Naive B cell (primary cell): ENCODE measurements around the gene BTBD18. TPM values are rescaled to one million over a fixed set of nuclear protein-coding genes. Genes with fewer than 3 reads are reported as not detected.

Experiments used
- ATAC-seq, 2 donors: fragments of 150-1000 bp; cut with Tn5 transposase; 2 replicates each; pipeline ENCODE4 v1.10.0; 2021; ENCODE audit warnings: low read depth in 2 of 2, mild to moderate bottlenecking in 2 of 2, moderate library complexity in 2 of 2
- DNase-seq: peaks from one replicate; pipeline ENCODE4 v3.0.0; 2022
- H3K27ac Mint-ChIP-seq, 6 donors: one replicate each; pipeline ENCODE4 v1.8.0; 2020 to 2022; ENCODE audit warnings: mild to moderate bottlenecking in 6 of 6, mixed read lengths in 6 of 6, moderate library complexity in 5 of 6, inconsistent platforms in 2 of 6
- H3K27me3 Mint-ChIP-seq, 3 donors: one replicate each; pipeline ENCODE4 v1.8.0; 2021 to 2022; ENCODE audit warnings: mixed read lengths in 3 of 3, mild to moderate bottlenecking in 1 of 3
- H3K36me3 Mint-ChIP-seq, 2 donors: one replicate each; pipeline ENCODE4 v1.8.0; 2020 to 2022; ENCODE audit warnings: mixed read lengths in 2 of 2, inconsistent platforms in 1 of 2, mild to moderate bottlenecking in 1 of 2
- H3K4me1 Mint-ChIP-seq, 3 donors: one replicate each; pipeline ENCODE4 v1.8.0; 2020 to 2022; ENCODE audit warnings: mixed read lengths in 3 of 3, inconsistent platforms in 1 of 3, mild to moderate bottlenecking in 1 of 3, moderate library complexity in 1 of 3
- H3K4me3 Mint-ChIP-seq, 8 donors: one replicate each; pipeline ENCODE4 v1.8.0; 2020 to 2022; ENCODE audit warnings: mild to moderate bottlenecking in 8 of 8, mixed read lengths in 8 of 8, moderate library complexity in 8 of 8, inconsistent platforms in 2 of 8
- H3K9me3 Mint-ChIP-seq, 7 donors: one replicate each; pipeline ENCODE4 v1.8.0; 2020 to 2022; ENCODE audit warnings: mixed read lengths in 7 of 7, mild to moderate bottlenecking in 5 of 7, inconsistent platforms in 2 of 7, moderate library complexity in 1 of 7
- polyA plus RNA-seq, 6 donors: library from polyadenylated mRNA; unstranded; fragments of 300-500 nt; fragmentation: Illumina TruSeq; gene quantifications; one replicate each; pipeline ENCODE4 v1.2.3, GENCODE V29; 2021; ENCODE audit warnings: low read depth in 6 of 6

BTBD18 gene
- polyA plus RNA-seq, 6 donors from 2014 or later = 0.47 to 1.6 (median 1.4) TPM; not detected in 1

- peak overlapping the region in 4 of 8 donors; percentile 22 to 64 (median 58) for H3K4me3 Mint-ChIP-seq
- DNase-seq (no peak), ATAC-seq (no peak)
- no peaks in the 10 kb centered on the region for H3K36me3 Mint-ChIP-seq
- H3K27me3 Mint-ChIP-seq = no peaks in the 10 kb centered on the region
- peaks cover 33 to 71% (median 55%) of the 10 kb centered on the region in 3 donors for H3K4me1 Mint-ChIP-seq
- peak overlapping the region in 4 of 6 donors; percentile 65 to 97 (median 89) for H3K27ac Mint-ChIP-seq
- peaks cover 0 to 1% (median 0%) of the 10 kb centered on the region in 7 donors for H3K9me3 Mint-ChIP-seq
Measured at GRCh38 chr11:57786436-57786835, 34.8 kb upstream of the BTBD18 start.

GRCh38 chr11:57785072-57785471 is 33.5 kb upstream of the BTBD18 start:
- DNase-seq = peak; percentile 67
- H3K36me3 Mint-ChIP-seq = no peaks in the 10 kb centered on the region
- peak overlapping the region; percentile 88 to 97 (median 95) for H3K27ac Mint-ChIP-seq
- peak; percentile 93 to 97 for ATAC-seq
- no peaks in the 10 kb centered on the region for H3K27me3 Mint-ChIP-seq
- peaks cover 27 to 68% (median 52%) of the 10 kb centered on the region in 3 donors for H3K4me1 Mint-ChIP-seq
- H3K9me3 Mint-ChIP-seq = peaks cover 0 to 1% (median 0%) of the 10 kb centered on the region in 7 donors
- H3K4me3 Mint-ChIP-seq = peak overlapping the region; percentile 44 to 86 (median 66)

GRCh38 chr11:57781529-57781943 is 29.9 kb upstream of the BTBD18 start:
- Mint-ChIP-seq H3K27me3 (no peaks in the 10 kb centered on the region), H3K4me3 (no peak overlapping the region), H3K9me3 (peaks cover 0 to 1% (median 0%) of the 10 kb centered on the region in 7 donors), H3K27ac (peak overlapping the region in 5 of 6 donors; percentile 46 to 83 (median 82)), H3K36me3 (no peaks in the 10 kb centered on the region), H3K4me1 (peaks cover 32 to 63% (median 55%) of the 10 kb centered on the region in 3 donors)
- DNase-seq = no peak
- ATAC-seq = no peak

GRCh38 chr11:57779276-57779675 is 27.7 kb upstream of the BTBD18 start:
- DNase-seq (no peak), ATAC-seq (no peak)
- H3K4me3 Mint-ChIP-seq = no peak overlapping the region
- peak overlapping the region in 2 of 6 donors; percentile 31 to 82 for H3K27ac Mint-ChIP-seq
- peaks cover 38 to 58% (median 56%) of the 10 kb centered on the region in 3 donors for H3K4me1 Mint-ChIP-seq
- peaks cover 0 to 1% (median 0%) of the 10 kb centered on the region in 7 donors for H3K9me3 Mint-ChIP-seq
- no peaks in the 10 kb centered on the region for H3K36me3 Mint-ChIP-seq
- H3K27me3 Mint-ChIP-seq = no peaks in the 10 kb centered on the region

- H3K27me3 Mint-ChIP-seq = no peaks in the 10 kb centered on the region
- peaks cover 38 to 56% (median 56%) of the 10 kb centered on the region in 3 donors for H3K4me1 Mint-ChIP-seq
- ATAC-seq (no peak), DNase-seq (no peak)
- peak overlapping the region in 1 of 8 donors; percentile 13 for H3K4me3 Mint-ChIP-seq
- H3K9me3 Mint-ChIP-seq = peaks cover 0 to 1% (median 0%) of the 10 kb centered on the region in 7 donors
- no peaks in the 10 kb centered on the region for H3K36me3 Mint-ChIP-seq
- peak overlapping the region in 5 of 6 donors; percentile 15 to 95 (median 26) for H3K27ac Mint-ChIP-seq
Measured at GRCh38 chr11:57778318-57779037, 26.9 kb upstream of the BTBD18 start.

- peaks cover 38 to 57% (median 53%) of the 10 kb centered on the region in 3 donors for H3K4me1 Mint-ChIP-seq
- DNase-seq (no peak), ATAC-seq (no peak)
- H3K9me3 Mint-ChIP-seq = no peaks in the 10 kb centered on the region
- peak overlapping the region in 1 of 6 donors; percentile 64 for H3K27ac Mint-ChIP-seq
- H3K4me3 Mint-ChIP-seq = no peak overlapping the region
- H3K36me3 Mint-ChIP-seq = no peaks in the 10 kb centered on the region
- no peaks in the 10 kb centered on the region for H3K27me3 Mint-ChIP-seq
Measured at GRCh38 chr11:57777969-57778317, 26.3 kb upstream of the BTBD18 start.

- no peaks in the 10 kb centered on the region for H3K27me3 Mint-ChIP-seq
- no peaks in the 10 kb centered on the region for H3K36me3 Mint-ChIP-seq
- DNase-seq = no peak
- peak overlapping the region in 2 of 6 donors; percentile 29 to 42 for H3K27ac Mint-ChIP-seq
- H3K4me3 Mint-ChIP-seq = no peak overlapping the region
- H3K9me3 Mint-ChIP-seq = no peaks in the 10 kb centered on the region
- no peak for ATAC-seq
- peaks cover 36 to 53% (median 52%) of the 10 kb centered on the region in 3 donors for H3K4me1 Mint-ChIP-seq
Measured at GRCh38 chr11:57776577-57777210, 25.1 kb upstream of the BTBD18 start.

GRCh38 chr11:57776031-57776521 is 24.5 kb upstream of the BTBD18 start:
- no peak for DNase-seq
- H3K9me3 Mint-ChIP-seq = peaks cover 0 to 3% (median 0%) of the 10 kb centered on the region in 7 donors
- peaks cover 34 to 51% (median 50%) of the 10 kb centered on the region in 3 donors for H3K4me1 Mint-ChIP-seq
- H3K27ac Mint-ChIP-seq = peak overlapping the region in 3 of 6 donors; percentile 16 to 66 (median 29)
- ATAC-seq = no peak
- H3K27me3 Mint-ChIP-seq = no peaks in the 10 kb centered on the region
- peaks cover 0 to 1% of the 10 kb centered on the region in 2 donors for H3K36me3 Mint-ChIP-seq
- H3K4me3 Mint-ChIP-seq = no peak overlapping the region

- H3K9me3 Mint-ChIP-seq = peaks cover 0 to 3% (median 0%) of the 10 kb centered on the region in 7 donors
- peaks cover 34 to 53% (median 51%) of the 10 kb centered on the region in 3 donors for H3K4me1 Mint-ChIP-seq
- ATAC-seq (no peak), DNase-seq (no peak)
- H3K4me3 Mint-ChIP-seq = no peak overlapping the region
- H3K36me3 Mint-ChIP-seq = peaks cover 0 to 4% of the 10 kb centered on the region in 2 donors
- peak overlapping the region in 5 of 6 donors; percentile 28 to 81 (median 66) for H3K27ac Mint-ChIP-seq
- H3K27me3 Mint-ChIP-seq = no peaks in the 10 kb centered on the region
Measured at GRCh38 chr11:57775491-57775890, 23.9 kb upstream of the BTBD18 start.

- no peaks in the 10 kb centered on the region for H3K27me3 Mint-ChIP-seq
- H3K4me3 Mint-ChIP-seq = no peak overlapping the region
- H3K4me1 Mint-ChIP-seq = peaks cover 26 to 47% (median 45%) of the 10 kb centered on the region in 3 donors
- peak overlapping the region in 2 of 6 donors; percentile 21 to 80 for H3K27ac Mint-ChIP-seq
- DNase-seq (no peak), ATAC-seq (no peak)
- H3K9me3 Mint-ChIP-seq = peaks cover 0 to 3% (median 0%) of the 10 kb centered on the region in 7 donors
- H3K36me3 Mint-ChIP-seq = peaks cover 0 to 4% of the 10 kb centered on the region in 2 donors
Measured at GRCh38 chr11:57773026-57773598, 21.5 kb upstream of the BTBD18 start.

GRCh38 chr11:57772562-57772961 is 20.9 kb upstream of the BTBD18 start:
- no peak for ATAC-seq
- Mint-ChIP-seq H3K4me1 (peaks cover 27 to 45% (median 44%) of the 10 kb centered on the region in 3 donors), H3K36me3 (peaks cover 0 to 4% of the 10 kb centered on the region in 2 donors), H3K9me3 (peaks cover 0 to 3% (median 0%) of the 10 kb centered on the region in 7 donors), H3K27me3 (no peaks in the 10 kb centered on the region), H3K27ac (peak overlapping the region in 2 of 6 donors; percentile 17 to 21), H3K4me3 (peak overlapping the region in 1 of 8 donors; percentile 33)
- no peak for DNase-seq

GRCh38 chr11:57771365-57771764 is 19.7 kb upstream of the BTBD18 start:
- peaks cover 0 to 4% of the 10 kb centered on the region in 2 donors for H3K36me3 Mint-ChIP-seq
- DNase-seq (no peak), ATAC-seq (no peak)
- peak overlapping the region in 3 of 6 donors; percentile 4 to 63 (median 53) for H3K27ac Mint-ChIP-seq
- peaks cover 25 to 40% (median 40%) of the 10 kb centered on the region in 3 donors for H3K4me1 Mint-ChIP-seq
- no peak overlapping the region for H3K4me3 Mint-ChIP-seq
- peaks cover 0 to 3% (median 0%) of the 10 kb centered on the region in 7 donors for H3K9me3 Mint-ChIP-seq
- no peaks in the 10 kb centered on the region for H3K27me3 Mint-ChIP-seq

GRCh38 chr11:57770793-57771192 is 19.2 kb upstream of the BTBD18 start:
- no peak for ATAC-seq
- peaks cover 0 to 4% of the 10 kb centered on the region in 2 donors for H3K36me3 Mint-ChIP-seq
- peaks cover 20 to 36% (median 36%) of the 10 kb centered on the region in 3 donors for H3K4me1 Mint-ChIP-seq
- no peak overlapping the region for H3K4me3 Mint-ChIP-seq
- H3K27me3 Mint-ChIP-seq = no peaks in the 10 kb centered on the region
- H3K9me3 Mint-ChIP-seq = peaks cover 0 to 3% (median 0%) of the 10 kb centered on the region in 7 donors
- H3K27ac Mint-ChIP-seq = peak overlapping the region in 5 of 6 donors; percentile 4 to 63 (median 42)
- no peak for DNase-seq
